Measurements from ENCODE around the gene CDH5.

The CDH5 gene

DNA sequence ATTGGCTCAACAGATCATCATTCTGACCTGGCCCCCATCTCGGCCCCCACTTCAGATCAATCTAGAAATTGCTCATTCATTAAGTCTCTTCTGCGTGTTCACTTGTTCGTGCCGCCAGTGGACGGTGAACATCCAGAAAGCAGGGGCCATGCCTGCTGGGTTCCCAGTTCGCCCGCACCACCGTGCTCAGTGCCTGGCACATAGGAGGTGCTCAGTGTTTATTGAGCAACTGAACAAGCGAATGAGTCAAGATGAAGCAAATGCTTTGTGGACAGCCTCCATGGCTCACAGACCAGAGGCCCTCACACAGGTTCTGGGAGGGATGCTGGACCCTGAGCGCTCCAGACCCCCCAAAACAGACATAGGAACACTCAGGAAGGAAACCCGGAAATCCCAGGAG, 74.5 kb downstream of the CDH5 start:
- DNase-seq (ENCODE audit: low spot score), result no peak
- in situ Hi-C loops (cut with MboI; ENCODE audit: low sequenced_read_pairs, unreplicated experiment), result no loop called here
- TF ChIP-seq CTCF (IDR thresholded peaks at IDR 0.05; ENCODE audit: borderline replicate concordance, control extremely low read depth, extremely low read depth, insufficient read depth, missing control alignments), result no peak

GRCh38 chr16:66441586-66442375, 75.3 kb downstream of the CDH5 start:
- no peak for DNase-seq (ENCODE audit: low spot score)
- in situ Hi-C loops (cut with MboI; ENCODE audit: low sequenced_read_pairs, unreplicated experiment), result no loop called here
- TF ChIP-seq CTCF (IDR thresholded peaks at IDR 0.05; ENCODE audit: borderline replicate concordance, control extremely low read depth, extremely low read depth, insufficient read depth, missing control alignments), result no peak

DNA sequence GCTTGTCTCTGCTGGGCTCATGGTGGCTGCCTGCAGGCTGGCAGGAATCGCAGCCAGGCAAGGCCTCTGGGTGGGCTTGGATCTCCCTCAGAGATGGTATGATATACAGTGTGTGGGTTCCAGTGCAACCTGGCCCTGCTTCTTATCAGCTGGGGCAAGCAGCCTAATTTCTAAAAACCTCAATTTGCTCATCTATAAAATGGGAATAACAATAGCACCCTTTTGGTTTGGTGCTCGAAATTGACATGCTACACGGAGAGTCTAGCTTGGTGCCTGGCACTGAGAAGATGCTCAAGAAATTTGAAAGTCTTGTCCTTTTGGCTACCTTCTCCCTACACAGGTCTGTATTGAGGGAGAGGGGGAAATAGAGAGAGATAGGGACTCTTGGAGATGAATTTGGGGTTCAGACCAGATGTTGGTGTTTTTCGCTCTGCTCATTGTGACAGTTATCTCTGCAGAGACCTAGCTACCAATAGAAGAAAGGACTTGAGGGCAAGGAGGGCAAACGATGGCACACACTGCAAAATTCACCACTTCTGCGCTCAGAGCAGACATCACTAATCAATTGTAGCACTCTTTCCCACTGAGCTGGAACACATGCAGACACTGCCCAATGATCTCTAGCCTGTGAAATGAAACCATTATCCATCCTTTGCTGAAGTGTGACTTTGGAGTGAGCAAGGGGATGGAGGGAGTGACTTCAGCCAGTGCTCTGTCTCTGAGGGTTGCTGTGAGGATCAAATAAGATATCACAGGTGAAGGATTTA, 76.2 kb downstream of the CDH5 start:
- no peak for TF ChIP-seq CTCF (IDR thresholded peaks at IDR 0.05; ENCODE audit: borderline replicate concordance, control extremely low read depth, extremely low read depth, insufficient read depth, missing control alignments)
- no peak for DNase-seq (ENCODE audit: low spot score)
- in situ Hi-C loops (cut with MboI; ENCODE audit: low sequenced_read_pairs, unreplicated experiment), result no loop called here

GRCh38 chr16:66443269-66443652, 76.8 kb downstream of the CDH5 start:
- in situ Hi-C loops (cut with MboI; ENCODE audit: low sequenced_read_pairs, unreplicated experiment), result no loop called here
- no peak for TF ChIP-seq CTCF (IDR thresholded peaks at IDR 0.05; ENCODE audit: borderline replicate concordance, control extremely low read depth, extremely low read depth, insufficient read depth, missing control alignments)
- DNase-seq (ENCODE audit: low spot score), result no peak

DNA sequence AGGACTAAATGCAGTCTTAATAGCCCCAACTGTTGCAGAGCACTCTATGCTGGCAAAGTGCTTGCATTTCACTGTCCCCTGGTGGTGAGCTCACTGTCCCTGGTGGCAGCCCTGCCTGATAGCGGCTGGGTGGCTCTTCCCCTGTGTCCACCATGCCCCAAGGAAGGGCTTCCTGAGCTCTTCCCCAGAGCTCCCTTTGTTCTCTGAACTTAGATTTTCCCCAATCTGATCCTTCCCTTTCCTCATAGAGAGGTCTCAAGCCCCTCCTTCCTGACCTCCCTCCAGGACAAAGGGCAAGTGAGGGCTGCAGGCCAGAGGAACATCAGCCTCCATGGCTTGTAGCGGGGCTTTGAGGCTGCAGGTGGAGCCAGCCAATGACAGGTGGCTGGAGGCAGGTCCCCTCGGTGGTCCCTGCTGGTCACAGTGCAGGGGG, 77.6 kb downstream of the CDH5 start:
- no peak for TF ChIP-seq CTCF (IDR thresholded peaks at IDR 0.05; ENCODE audit: borderline replicate concordance, control extremely low read depth, extremely low read depth, insufficient read depth, missing control alignments)
- in situ Hi-C loops (cut with MboI; ENCODE audit: low sequenced_read_pairs, unreplicated experiment), result no loop called here
- no peak for DNase-seq (ENCODE audit: low spot score)

GRCh38 chr16:66446737-66447136, 80.2 kb downstream of the CDH5 start:
- DNase-seq (ENCODE audit: low spot score), result no peak
- in situ Hi-C loops (cut with MboI; ENCODE audit: low sequenced_read_pairs, unreplicated experiment), result no loop called here
- no peak for TF ChIP-seq CTCF (IDR thresholded peaks at IDR 0.05; ENCODE audit: borderline replicate concordance, control extremely low read depth, extremely low read depth, insufficient read depth, missing control alignments)

Measured in GM13976 (cell line).